ENCODE data around the gene MRPL23. TPM values are rescaled to one million over a fixed set of nuclear protein-coding genes. Genes with fewer than 3 reads are reported as not detected.

Gene MRPL23
- total RNA-seq, 1 experiment from 2014 or later, result 76.3 TPM

DNA sequence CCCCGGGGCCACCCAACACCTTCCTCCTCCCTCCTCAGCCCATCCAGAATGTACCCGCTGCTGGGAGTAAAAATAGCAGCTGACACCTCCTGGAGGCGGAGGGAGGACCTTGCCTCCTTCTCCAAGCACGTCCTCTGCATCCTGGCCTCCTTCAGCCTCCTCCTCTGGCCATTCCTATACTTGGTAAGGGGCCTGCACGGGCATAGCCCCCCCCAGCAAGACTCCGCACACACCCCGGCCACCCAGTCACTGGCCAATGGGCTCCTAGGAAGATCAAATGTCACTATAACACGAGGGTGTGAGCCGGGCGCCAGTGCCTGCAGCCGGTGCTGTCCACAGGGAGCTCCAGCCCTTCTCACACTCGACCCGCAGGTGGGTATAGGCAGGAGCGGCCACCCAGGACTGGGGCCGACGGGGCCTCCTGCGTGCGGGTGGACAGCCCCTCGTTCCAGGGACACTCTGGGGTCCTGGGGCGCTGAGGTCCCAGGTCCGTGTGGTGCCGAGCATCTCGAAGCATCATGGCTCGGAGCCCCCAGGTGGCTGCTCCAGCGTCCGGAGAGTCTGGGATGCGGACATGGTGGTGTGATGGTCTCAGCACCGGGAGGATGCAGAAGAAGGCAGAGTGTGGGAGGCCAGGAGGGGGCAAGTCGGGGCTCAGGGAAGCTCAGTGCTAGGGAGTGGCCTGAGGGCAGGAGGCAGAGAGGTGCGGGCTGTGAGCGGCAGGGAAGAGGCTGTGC lies 27.6 kb upstream of the MRPL23 start, which contains the start of gene TNNT3:
TSS of gene TNNT3 (plus strand) at position 313 of the 737 bp plus-strand sequence. CDS start 3,172 bp downstream, outside the sequence.
- Histone ChIP-seq H3F3A (ENCODE audit: insufficient read depth, low read depth) (no peaks in the 10 kb centered on the region), H4K20me1 (ENCODE audit: insufficient read depth) (no peaks in the 10 kb centered on the region), H2AFZ (no peak within 1 kb of the TSS), H3K4me3 (no peak within 1 kb of the TSS), H3K36me3 (ENCODE audit: low read depth) (no peaks in the 10 kb centered on the region), H3K27ac (no peak within 1 kb of the TSS), H3K9me3 (ENCODE audit: insufficient read depth, low read depth) (no peaks in the 10 kb centered on the region), H3K9me2 (ENCODE audit: insufficient read depth) (no peaks in the 10 kb centered on the region), H3K4me1 (replicated peaks; ENCODE audit: insufficient read depth) (no peaks in the 10 kb centered on the region), H3K4me2 (no peak within 1 kb of the TSS), H3K79me2 (ENCODE audit: low read depth) (no peaks in the 10 kb centered on the region), H3K27me3 (ENCODE audit: insufficient read depth, low read depth) (peaks cover 16% of the 10 kb centered on the region; the same call in 1 of the 2 replicates)
- BruUV-seq (replicated peaks), result no TSS peak
- no peak for TF ChIP-seq EZH2 (IDR thresholded peaks at IDR 0.05; ENCODE audit: low read depth)
- no peak for TF ChIP-seq CTCF (conservative IDR thresholded peaks at IDR 0.05)
- POLR2A ChIA-PET (ENCODE audit: unreplicated experiment), result no interaction called here
- CTCF ChIA-PET, result no interaction called here
- intact Hi-C loops (cut with micrococcal nuclease; ENCODE audit: unreplicated experiment), result no loop called here
- DNase-seq, result no peak

- Histone ChIP-seq H3K36me3 (ENCODE audit: low read depth) (no peaks in the 10 kb centered on the region), H3K4me2 (no peak overlapping the region), H3K4me3 (no peak overlapping the region), H3K9me2 (ENCODE audit: insufficient read depth) (no peaks in the 10 kb centered on the region), H3K4me1 (replicated peaks; ENCODE audit: insufficient read depth) (no peaks in the 10 kb centered on the region), H3K27me3 (ENCODE audit: insufficient read depth, low read depth) (peaks cover 16% of the 10 kb centered on the region; the same call in 1 of the 2 replicates), H3F3A (ENCODE audit: insufficient read depth, low read depth) (no peaks in the 10 kb centered on the region), H3K27ac (no peak overlapping the region), H2AFZ (no peak overlapping the region), H4K20me1 (ENCODE audit: insufficient read depth) (no peaks in the 10 kb centered on the region), H3K79me2 (ENCODE audit: low read depth) (no peaks in the 10 kb centered on the region), H3K9me3 (ENCODE audit: insufficient read depth, low read depth) (no peaks in the 10 kb centered on the region)
- POLR2A ChIA-PET (ENCODE audit: unreplicated experiment), result no interaction called here
- no TSS peak for BruUV-seq (replicated peaks)
- TF ChIP-seq EZH2 (IDR thresholded peaks at IDR 0.05; ENCODE audit: low read depth), result no peak
- no peak for TF ChIP-seq CTCF (conservative IDR thresholded peaks at IDR 0.05)
- CTCF ChIA-PET, result no interaction called here
- DNase-seq, result no peak
- intact Hi-C loops (cut with micrococcal nuclease; ENCODE audit: unreplicated experiment), result no loop called here
Observed at GRCh38 chr11:1920128-1920908, 26.8 kb upstream of the MRPL23 start.

- Histone ChIP-seq H3K27ac (no peak overlapping the region), H4K20me1 (ENCODE audit: insufficient read depth) (no peaks in the 10 kb centered on the region), H3K36me3 (ENCODE audit: low read depth) (no peaks in the 10 kb centered on the region), H3K4me2 (no peak overlapping the region), H3K9me3 (ENCODE audit: insufficient read depth, low read depth) (no peaks in the 10 kb centered on the region), H3K9me2 (ENCODE audit: insufficient read depth) (no peaks in the 10 kb centered on the region), H3K4me1 (replicated peaks; ENCODE audit: insufficient read depth) (no peaks in the 10 kb centered on the region), H3K4me3 (no peak overlapping the region), H3F3A (ENCODE audit: insufficient read depth, low read depth) (no peaks in the 10 kb centered on the region), H3K27me3 (ENCODE audit: insufficient read depth, low read depth) (peaks cover 16% of the 10 kb centered on the region; the same call in 1 of the 2 replicates), H2AFZ (no peak overlapping the region), H3K79me2 (ENCODE audit: low read depth) (no peaks in the 10 kb centered on the region)
- no TSS peak for BruUV-seq (replicated peaks)
- TF ChIP-seq EZH2 (IDR thresholded peaks at IDR 0.05; ENCODE audit: low read depth) (no peak), CTCF (conservative IDR thresholded peaks at IDR 0.05) (no peak)
- ChIA-PET POLR2A (ENCODE audit: unreplicated experiment) (no interaction called here), CTCF (interaction anchor here (0.6 kb wide), 1 partner anchor 37 kb away, joined by 3 read pairs; no protein-coding TSS in a partner anchor)
- intact Hi-C loops (cut with micrococcal nuclease; ENCODE audit: unreplicated experiment), result no loop called here
- no peak for DNase-seq
Observed at GRCh38 chr11:1920909-1921573, 26.1 kb upstream of the MRPL23 start.
